ENCODE results near the gene CLEC10A.

The CLEC10A gene

GRCh38 chr17:7041607-7042500, 38.2 kb downstream of the CLEC10A start:
- DNase-seq (ENCODE audit: low spot score) (no peak), FAIRE-seq (no peak)

- DNase-seq (ENCODE audit: low spot score) = no peak
- no peak for FAIRE-seq
Observed at GRCh38 chr17:7039832-7040231, 40.2 kb downstream of the CLEC10A start.

- DNase-seq (ENCODE audit: low spot score) (no peak), FAIRE-seq (no peak)
Observed at GRCh38 chr17:7038025-7038862, 41.8 kb downstream of the CLEC10A start.

- DNase-seq (ENCODE audit: low spot score) (peak; percentile 82), FAIRE-seq (peak; percentile 72)
Observed at GRCh38 chr17:7035591-7036368, 44.3 kb downstream of the CLEC10A start, which contains the start of gene SLC16A13. Gene SLC16A13, plus strand, starts transcription at chr17:7036015. Its CDS starts 368 bp downstream, at chr17:7036383.

- DNase-seq (ENCODE audit: low spot score) = no peak
- FAIRE-seq = no peak
Observed at GRCh38 chr17:7034955-7035590, 45.0 kb downstream of the CLEC10A start.

- no peak for FAIRE-seq
- DNase-seq (ENCODE audit: low spot score) = no peak
Observed at GRCh38 chr17:7029659-7030058, 50.4 kb downstream of the CLEC10A start.

GRCh38 chr17:7029096-7029495, 51.0 kb downstream of the CLEC10A start:
- no peak for FAIRE-seq

GRCh38 chr17:7027335-7027734, 52.7 kb downstream of the CLEC10A start:
- FAIRE-seq (no peak), DNase-seq (ENCODE audit: low spot score) (no peak)

More at GRCh38 chr17:7029096-7029495, 51.0 kb downstream of the CLEC10A start:
- DNase-seq (ENCODE audit: low spot score) = no peak

- FAIRE-seq (no peak), DNase-seq (ENCODE audit: low spot score) (no peak)
Observed at GRCh38 chr17:7026471-7027115, 53.5 kb downstream of the CLEC10A start.

- DNase-seq (ENCODE audit: low spot score) (no peak), FAIRE-seq (no peak)
Observed at GRCh38 chr17:7025245-7025644, 54.8 kb downstream of the CLEC10A start.
